ENCODE data around the gene TGM3. TPM values are rescaled to one million over a fixed set of nuclear protein-coding genes. Genes with fewer than 3 reads are reported as not detected.

Gene TGM3
- polyA plus RNA-seq, 1 experiment = not detected

- H3K36me3 ChIP-seq (ENCODE audit: control insufficient read depth, insufficient read depth, low read length) = no peaks in the 10 kb centered on the region
- DNase-seq (ENCODE audit: low read depth) = no peak
- ChIA-PET CTCF (interaction anchor here (0.8 to 1.5 kb wide), 4 partner anchors 16 to 108 kb away, joined by 3 to 8 read pairs (median 3); no protein-coding TSS in a partner anchor), POLR2A (no interaction called here)
- no peaks in the 10 kb centered on the region; the same call in 1 of the 2 replicates for H3K27me3 ChIP-seq (ENCODE audit: control insufficient read depth, insufficient read depth, low read length)
- no peak overlapping the region for H3K4me3 ChIP-seq (ENCODE audit: low read depth, low read length)
- TF ChIP-seq CTCF (IDR thresholded peaks at IDR 0.05; ENCODE audit: insufficient read depth, low read depth, low read length) = no peak
Observed at GRCh38 chr20:2315440-2315778, 19.6 kb downstream of the TGM3 start.

DNA sequence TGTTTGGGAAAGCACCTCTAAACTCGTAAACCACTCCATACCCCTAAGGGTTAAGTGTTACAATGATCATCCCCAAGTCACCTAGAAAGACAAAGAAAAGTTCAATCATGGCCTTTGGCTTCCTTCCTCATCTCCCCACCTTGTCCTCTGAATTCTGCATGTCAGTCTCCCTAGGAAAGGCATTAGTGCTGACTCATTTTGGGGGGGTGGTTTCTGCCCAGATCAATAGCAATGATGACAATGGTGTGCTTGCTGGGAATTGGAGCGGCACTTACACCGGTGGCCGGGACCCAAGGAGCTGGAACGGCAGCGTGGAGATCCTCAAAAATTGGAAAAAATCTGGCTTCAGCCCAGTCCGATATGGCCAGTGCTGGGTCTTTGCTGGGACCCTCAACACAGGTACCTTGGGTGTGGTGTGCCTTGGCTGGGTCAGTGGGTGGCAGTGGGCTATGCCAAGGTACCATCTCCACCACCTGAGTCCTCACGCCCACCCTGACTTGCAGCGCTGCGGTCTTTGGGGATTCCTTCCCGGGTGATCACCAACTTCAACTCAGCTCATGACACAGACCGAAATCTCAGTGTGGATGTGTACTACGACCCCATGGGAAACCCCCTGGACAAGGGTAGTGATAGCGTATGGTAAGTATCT is 21.2 kb downstream of the TGM3 start:
- POLR2A ChIA-PET = no interaction called here
- no peak for DNase-seq (ENCODE audit: low read depth)
- Histone ChIP-seq H3K4me3 (ENCODE audit: low read depth, low read length) (no peak overlapping the region), H3K36me3 (ENCODE audit: control insufficient read depth, insufficient read depth, low read length) (no peaks in the 10 kb centered on the region), H3K27me3 (ENCODE audit: control insufficient read depth, insufficient read depth, low read length) (peaks cover 2% of the 10 kb centered on the region)
- CTCF ChIA-PET = no interaction called here
- no peak for TF ChIP-seq CTCF (IDR thresholded peaks at IDR 0.05; ENCODE audit: insufficient read depth, low read depth, low read length)

GRCh38 chr20:2320813-2321658 is 25.2 kb downstream of the TGM3 start:
- Histone ChIP-seq H3K27me3 (ENCODE audit: control insufficient read depth, insufficient read depth, low read length) (peaks cover 2% of the 10 kb centered on the region), H3K4me3 (ENCODE audit: low read depth, low read length) (no peak overlapping the region), H3K36me3 (ENCODE audit: control insufficient read depth, insufficient read depth, low read length) (no peaks in the 10 kb centered on the region)
- TF ChIP-seq CTCF (IDR thresholded peaks at IDR 0.05; ENCODE audit: insufficient read depth, low read depth, low read length) = no peak
- CTCF ChIA-PET = interaction anchor here (0.9 kb wide), 1 partner anchor 9 kb away, joined by 3 read pairs; no protein-coding TSS in a partner anchor
- POLR2A ChIA-PET = no interaction called here
- DNase-seq (ENCODE audit: low read depth) = no peak

DNA sequence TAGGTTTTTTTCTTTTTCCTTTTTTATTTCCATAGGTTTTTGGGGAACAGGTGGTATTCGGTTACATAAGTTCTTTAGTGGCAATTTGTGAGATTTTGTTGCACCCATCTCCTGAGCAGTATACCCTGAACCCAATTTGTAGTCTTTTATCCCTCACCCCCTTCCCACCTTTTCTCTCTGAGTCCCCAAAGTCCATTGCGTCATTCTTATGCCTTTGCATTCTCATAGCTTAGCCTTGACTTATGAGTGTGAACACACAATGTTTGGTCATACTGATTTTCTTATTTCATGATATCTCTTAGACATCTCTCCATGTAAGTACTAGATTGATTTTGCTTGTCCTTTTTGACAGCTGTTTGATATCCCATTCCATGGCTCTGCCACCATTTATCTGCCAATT is 27.2 kb downstream of the TGM3 start:
- DNase-seq (ENCODE audit: low read depth) = no peak
- peaks cover 2% of the 10 kb centered on the region for H3K27me3 ChIP-seq (ENCODE audit: control insufficient read depth, insufficient read depth, low read length)
- no peaks in the 10 kb centered on the region for H3K36me3 ChIP-seq (ENCODE audit: control insufficient read depth, insufficient read depth, low read length)
- CTCF ChIA-PET = no interaction called here
- POLR2A ChIA-PET = no interaction called here
- H3K4me3 ChIP-seq (ENCODE audit: low read depth, low read length) = no peak overlapping the region
- TF ChIP-seq CTCF (IDR thresholded peaks at IDR 0.05; ENCODE audit: insufficient read depth, low read depth, low read length) = no peak

GRCh38 chr20:2326046-2326445 is 30.2 kb downstream of the TGM3 start:
- no peaks in the 10 kb centered on the region for H3K36me3 ChIP-seq (ENCODE audit: control insufficient read depth, insufficient read depth, low read length)
- DNase-seq (ENCODE audit: low read depth) = no peak
- H3K27me3 ChIP-seq (ENCODE audit: control insufficient read depth, insufficient read depth, low read length) = no peaks in the 10 kb centered on the region; the same call in none of the 2 replicates
- no peak for TF ChIP-seq CTCF (IDR thresholded peaks at IDR 0.05; ENCODE audit: insufficient read depth, low read depth, low read length)
- POLR2A ChIA-PET = no interaction called here
- H3K4me3 ChIP-seq (ENCODE audit: low read depth, low read length) = no peak overlapping the region
- CTCF ChIA-PET = no interaction called here
